Measurements from ENCODE around the gene SPATA33. TPM values are rescaled to one million over a fixed set of nuclear protein-coding genes. Genes with fewer than 3 reads are reported as not detected.

Gene SPATA33
- total RNA-seq, 2 experiments from 2014 or later = 4.4 to 7.1 TPM

DNA sequence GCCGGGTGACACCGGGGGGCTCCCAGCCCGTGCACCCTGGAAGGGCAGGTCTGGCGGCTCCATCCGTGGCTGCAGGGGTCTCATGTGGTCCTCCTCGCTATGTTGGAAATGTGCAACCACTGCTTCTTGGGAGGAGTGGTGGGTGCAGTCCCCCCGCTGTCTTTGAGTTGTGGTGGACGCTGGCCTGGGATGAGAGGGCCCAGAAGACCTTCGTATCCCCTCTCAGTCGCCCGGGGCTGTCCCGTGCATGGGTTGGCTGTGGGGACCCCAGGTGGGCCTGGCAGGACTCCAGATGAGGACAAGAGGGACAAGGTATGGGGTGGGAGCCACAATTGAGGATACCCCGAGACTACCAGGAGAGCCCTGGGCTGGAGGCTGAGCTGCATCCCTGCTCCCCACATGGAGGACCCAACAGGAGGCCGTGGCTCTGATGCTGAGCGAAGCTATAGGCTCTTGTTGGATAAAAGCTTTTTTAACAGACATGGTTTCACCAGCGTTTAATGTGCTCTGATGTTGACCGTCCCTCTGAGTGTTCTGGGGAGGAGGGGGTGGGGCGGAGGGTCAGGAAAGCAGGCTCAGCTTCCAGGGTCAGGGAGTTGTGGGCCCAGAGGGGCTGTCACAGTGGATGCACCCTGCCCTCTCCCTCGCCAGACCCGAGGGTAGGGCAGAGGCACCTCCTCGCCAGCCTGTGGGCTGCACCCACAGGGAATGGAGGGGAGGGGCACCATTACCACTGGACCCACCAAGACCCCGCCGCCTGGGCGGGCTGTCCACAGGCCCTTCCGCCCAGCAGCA lies 38.4 kb downstream of the SPATA33 start:
- H3K9me3 ChIP-seq (ENCODE audit: control insufficient read depth in 1 of 2, insufficient read depth in 1 of 2, low read length in 2 of 2) = no peaks in the 10 kb centered on the region
- Mint-ChIP-seq H3K4me1 (ENCODE audit: low read depth) (peaks cover 12% of the 10 kb centered on the region), H3K4me3 (no peak overlapping the region), H3K27ac (no peak overlapping the region), H3K27me3 (no peaks in the 10 kb centered on the region), H3K36me3 (ENCODE audit: low read depth) (peaks cover 47% of the 10 kb centered on the region), H3K9me3 (no peaks in the 10 kb centered on the region)
- peak in 1 of 14 experiments; percentile 30 for DNase-seq
- ChIA-PET CTCF (interaction anchor here (0.6 kb wide), 1 partner anchor 94 kb away, joined by 4 read pairs; no protein-coding TSS in a partner anchor), POLR2A (interaction anchor here (1.9 kb wide), 1 partner anchor 10 kb away, joined by 7 read pairs; the partner anchor contains the start of gene CDK10)
- TF ChIP-seq, protein P1, sequence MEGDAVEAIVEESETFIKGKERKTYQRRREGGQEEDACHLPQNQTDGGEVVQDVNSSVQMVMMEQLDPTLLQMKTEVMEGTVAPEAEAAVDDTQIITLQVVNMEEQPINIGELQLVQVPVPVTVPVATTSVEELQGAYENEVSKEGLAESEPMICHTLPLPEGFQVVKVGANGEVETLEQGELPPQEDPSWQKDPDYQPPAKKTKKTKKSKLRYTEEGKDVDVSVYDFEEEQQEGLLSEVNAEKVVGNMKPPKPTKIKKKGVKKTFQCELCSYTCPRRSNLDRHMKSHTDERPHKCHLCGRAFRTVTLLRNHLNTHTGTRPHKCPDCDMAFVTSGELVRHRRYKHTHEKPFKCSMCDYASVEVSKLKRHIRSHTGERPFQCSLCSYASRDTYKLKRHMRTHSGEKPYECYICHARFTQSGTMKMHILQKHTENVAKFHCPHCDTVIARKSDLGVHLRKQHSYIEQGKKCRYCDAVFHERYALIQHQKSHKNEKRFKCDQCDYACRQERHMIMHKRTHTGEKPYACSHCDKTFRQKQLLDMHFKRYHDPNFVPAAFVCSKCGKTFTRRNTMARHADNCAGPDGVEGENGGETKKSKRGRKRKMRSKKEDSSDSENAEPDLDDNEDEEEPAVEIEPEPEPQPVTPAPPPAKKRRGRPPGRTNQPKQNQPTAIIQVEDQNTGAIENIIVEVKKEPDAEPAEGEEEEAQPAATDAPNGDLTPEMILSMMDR (IDR thresholded peaks at IDR 0.05) = no peak
- H3K4me1 ChIP-seq (ENCODE audit: insufficient read depth, low read length) = peaks cover 35% of the 10 kb centered on the region
- H3K27ac ChIP-seq (ENCODE audit: low read depth in 1 of 2, low read length in 2 of 2) = no peak overlapping the region
- H3K4me3 ChIP-seq (ENCODE audit: low read length) = no peak overlapping the region
- H3K36me3 ChIP-seq (ENCODE audit: insufficient read depth, low read length) = peaks cover 32% of the 10 kb centered on the region
- ATAC-seq (ENCODE audit: poor library complexity) = no peak
- H3K27me3 ChIP-seq (ENCODE audit: control insufficient read depth in 1 of 2, insufficient read depth in 2 of 2, low read length in 2 of 2) = no peaks in the 10 kb centered on the region
- intact Hi-C loops (cut with DNase I, micrococcal nuclease) = no loop called here

DNA sequence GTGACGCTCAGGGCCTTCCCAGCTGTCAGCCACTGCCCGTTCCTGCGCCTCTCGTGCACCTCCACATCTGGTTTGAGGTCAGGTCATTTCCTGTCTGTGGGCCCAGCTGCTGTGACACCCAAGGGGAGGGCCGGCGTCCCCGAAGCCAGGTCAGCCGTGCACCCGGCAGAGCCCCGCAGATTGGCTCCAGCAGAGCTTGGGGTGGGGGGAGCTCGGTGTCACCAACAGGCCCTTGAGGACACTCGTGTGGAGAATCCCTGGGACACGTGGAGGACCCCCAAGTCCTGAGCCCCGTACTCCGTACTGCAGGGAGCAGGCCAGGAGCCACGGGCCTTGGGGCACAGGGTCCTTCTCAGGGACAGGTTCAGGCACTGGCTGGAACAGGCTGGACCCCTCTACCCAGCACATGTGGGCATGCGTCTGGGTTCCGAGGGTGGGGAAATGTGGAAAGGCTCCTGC lies 39.1 kb downstream of the SPATA33 start:
- Mint-ChIP-seq H3K9me3 (no peaks in the 10 kb centered on the region), H3K27me3 (no peaks in the 10 kb centered on the region), H3K4me1 (ENCODE audit: low read depth) (peaks cover 12% of the 10 kb centered on the region), H3K36me3 (ENCODE audit: low read depth) (peaks cover 42% of the 10 kb centered on the region), H3K4me3 (no peak overlapping the region), H3K27ac (no peak overlapping the region)
- no peaks in the 10 kb centered on the region for H3K9me3 ChIP-seq (ENCODE audit: control insufficient read depth in 1 of 2, insufficient read depth in 1 of 2, low read length in 2 of 2)
- ATAC-seq (ENCODE audit: poor library complexity) = no peak
- H3K4me3 ChIP-seq (ENCODE audit: low read length) = no peak overlapping the region
- H3K4me1 ChIP-seq (ENCODE audit: insufficient read depth, low read length) = peaks cover 38% of the 10 kb centered on the region
- peaks cover 27% of the 10 kb centered on the region for H3K36me3 ChIP-seq (ENCODE audit: insufficient read depth, low read length)
- ChIA-PET POLR2A (interaction anchor here (0.6 to 1.9 kb wide), 3 partner anchors 10 to 176 kb away, joined by 3 to 7 read pairs (median 4); partner anchors contain the start of gene CDK10), CTCF (no interaction called here)
- no peak overlapping the region for H3K27ac ChIP-seq (ENCODE audit: low read depth in 1 of 2, low read length in 2 of 2)
- DNase-seq = peak in 5 of 14 experiments; percentile 19 to 66 (median 51)
- intact Hi-C loops (cut with DNase I, micrococcal nuclease) = no loop called here
- TF ChIP-seq, protein P1 (IDR thresholded peaks at IDR 0.05) = no peak
- H3K27me3 ChIP-seq (ENCODE audit: control insufficient read depth in 1 of 2, insufficient read depth in 2 of 2, low read length in 2 of 2) = no peaks in the 10 kb centered on the region

DNA sequence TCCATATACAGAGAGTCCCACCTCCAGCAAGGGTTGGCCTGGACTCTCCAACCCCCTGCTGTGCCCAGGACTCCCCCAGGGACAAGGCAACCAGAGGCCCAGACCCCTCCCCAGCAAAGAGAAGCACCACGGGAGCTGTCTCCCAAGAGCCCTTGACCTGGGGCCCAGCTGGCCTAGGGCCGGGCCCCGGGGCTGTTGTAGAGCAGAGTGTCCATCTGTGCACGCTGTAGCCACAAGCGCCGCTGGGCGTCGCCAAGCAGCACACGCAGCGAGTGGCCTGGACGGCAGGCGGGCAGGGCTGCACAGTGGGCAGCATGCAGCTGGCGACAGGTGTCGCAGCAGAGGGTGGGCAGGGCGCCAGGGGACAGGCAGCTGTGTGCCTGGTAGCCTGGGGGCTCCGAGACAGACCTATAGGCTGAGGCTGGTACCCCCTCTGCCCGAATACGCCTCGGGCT lies 39.6 kb downstream of the SPATA33 start:
- no peaks in the 10 kb centered on the region for H3K27me3 ChIP-seq (ENCODE audit: control insufficient read depth in 1 of 2, insufficient read depth in 2 of 2, low read length in 2 of 2)
- ChIA-PET CTCF (no interaction called here), POLR2A (interaction anchor here (0.5 to 1.9 kb wide), 5 partner anchors 11 to 180 kb away, joined by 3 to 7 read pairs (median 4); partner anchors contain the start of gene CDK10)
- ATAC-seq (ENCODE audit: poor library complexity) (no peak), DNase-seq (peak in 1 of 14 experiments; percentile 45)
- peaks cover 24% of the 10 kb centered on the region for H3K36me3 ChIP-seq (ENCODE audit: insufficient read depth, low read length)
- TF ChIP-seq, protein P1 (IDR thresholded peaks at IDR 0.05) = no peak
- intact Hi-C loops (cut with DNase I, micrococcal nuclease) = no loop called here
- no peaks in the 10 kb centered on the region for H3K9me3 ChIP-seq (ENCODE audit: control insufficient read depth in 1 of 2, insufficient read depth in 1 of 2, low read length in 2 of 2)
- H3K27ac ChIP-seq (ENCODE audit: low read depth in 1 of 2, low read length in 2 of 2) = no peak overlapping the region
- Mint-ChIP-seq H3K36me3 (ENCODE audit: low read depth) (peaks cover 38% of the 10 kb centered on the region), H3K4me1 (ENCODE audit: low read depth) (peaks cover 14% of the 10 kb centered on the region), H3K4me3 (no peak overlapping the region), H3K27me3 (no peaks in the 10 kb centered on the region), H3K27ac (no peak overlapping the region), H3K9me3 (no peaks in the 10 kb centered on the region)
- no peak overlapping the region for H3K4me3 ChIP-seq (ENCODE audit: low read length)
- H3K4me1 ChIP-seq (ENCODE audit: insufficient read depth, low read length) = peaks cover 40% of the 10 kb centered on the region
